Trophoblast cell (in vitro differentiated cells and primary cell): Measurements from ENCODE around the gene CNOT8.

Experiments used
- DNase-seq, 2 donors: peaks; one replicate each; pipeline ENCODE4 v3.0.0-alpha.2; 2016
- H2AFZ ChIP-seq: 2 replicates; pipeline ENCODE4 v1.6.1; 2013; ENCODE audit warnings: low read length, moderate library complexity, mild to moderate bottlenecking; ENCODE audit not compliant: insufficient read depth, poor library complexity
- H2AK5ac ChIP-seq: 2 replicates; pipeline ENCODE4 v1.6.1; 2013; ENCODE audit warnings: mild to moderate bottlenecking, low read length
- H2BK120ac ChIP-seq: 2 replicates; pipeline ENCODE4 v1.6.1; 2013; ENCODE audit warnings: low read length, mild to moderate bottlenecking, moderate library complexity; ENCODE audit not compliant: insufficient read depth, poor library complexity
- H2BK12ac ChIP-seq: 2 replicates; pipeline ENCODE4 v1.6.1; 2013; ENCODE audit warnings: mild to moderate bottlenecking, low read length, moderate library complexity
- H2BK5ac ChIP-seq: 2 replicates; pipeline ENCODE4 v1.6.1; 2013; ENCODE audit warnings: low read length, low read depth, moderate library complexity, mild to moderate bottlenecking; ENCODE audit not compliant: poor library complexity
- H3K14ac ChIP-seq: 2 replicates; pipeline ENCODE4 v1.6.1; 2013; ENCODE audit warnings: mild to moderate bottlenecking, low read length
- H3K18ac ChIP-seq: 2 replicates; pipeline ENCODE4 v1.6.1; 2013; ENCODE audit warnings: mild to moderate bottlenecking, low read length
- H3K23ac ChIP-seq: 2 replicates; pipeline ENCODE4 v1.6.1; 2013; ENCODE audit warnings: low read length
- H3K27ac ChIP-seq: 2 replicates; pipeline ENCODE4 v1.5.1; 2013; ENCODE audit warnings: low read depth, mild to moderate bottlenecking, inconsistent platforms, low read length, moderate library complexity
- H3K27me3 ChIP-seq: 2 replicates; pipeline ENCODE4 v1.6.1; 2013; ENCODE audit warnings: inconsistent platforms, mild to moderate bottlenecking, low read length, moderate library complexity; ENCODE audit not compliant: insufficient read depth
- H3K36me3 ChIP-seq, 2 experiments: 1 replicate in 1 of 2; 2 replicates in 1 of 2; pipeline ENCODE4 v1.6.1; 2013; ENCODE audit warnings: low read length in 2 of 2, mild to moderate bottlenecking in 2 of 2, moderate library complexity in 1 of 2; ENCODE audit not compliant: insufficient read depth in 2 of 2, control insufficient read depth in 1 of 2
- H3K4ac ChIP-seq: 2 replicates; pipeline ENCODE4 v1.6.1; 2013; ENCODE audit warnings: low read depth, mild to moderate bottlenecking, low read length, moderate library complexity
- H3K4me1 ChIP-seq, 2 experiments: 1 replicate in 1 of 2; 2 replicates in 1 of 2; pipeline ENCODE4 v1.6.1; 2013; ENCODE audit warnings: low read length in 2 of 2, mild to moderate bottlenecking in 2 of 2, moderate library complexity in 1 of 2; ENCODE audit not compliant: insufficient read depth in 2 of 2, control insufficient read depth in 1 of 2
- H3K4me2 ChIP-seq: 2 replicates; pipeline ENCODE4 v1.6.1; 2013; ENCODE audit warnings: inconsistent platforms, mild to moderate bottlenecking, low read length, moderate library complexity
- H3K4me3 ChIP-seq: 2 replicates; pipeline ENCODE4 v1.5.1; 2013; ENCODE audit warnings: mild to moderate bottlenecking, low read depth, low read length, inconsistent platforms
- H3K79me1 ChIP-seq: one replicate; pipeline ENCODE4 v1.6.1; 2013; ENCODE audit warnings: low read length
- H3K79me2 ChIP-seq: 2 replicates; pipeline ENCODE4 v1.6.1; 2013; ENCODE audit warnings: low read length, mild to moderate bottlenecking; ENCODE audit not compliant: control insufficient read depth, insufficient read depth, poor library complexity
- H3K9ac ChIP-seq: 2 replicates; pipeline ENCODE4 v1.6.1; 2013; ENCODE audit warnings: mild to moderate bottlenecking, low read length
- H3K9me3 ChIP-seq: 2 replicates; pipeline ENCODE4 v1.6.1; 2013; ENCODE audit warnings: low read depth, mild to moderate bottlenecking, control low read depth, inconsistent platforms, low read length; ENCODE audit not compliant: insufficient read depth
- H4K12ac ChIP-seq: 2 replicates; pipeline ENCODE4 v1.6.1; 2013; ENCODE audit warnings: low read depth, mild to moderate bottlenecking, low read length, moderate library complexity
- H4K8ac ChIP-seq: 2 replicates; pipeline ENCODE4 v1.6.1; 2013; ENCODE audit warnings: low read depth, mild to moderate bottlenecking, low read length, moderate library complexity
- H4K91ac ChIP-seq: one replicate; pipeline ENCODE4 v1.6.1; 2013; ENCODE audit warnings: low read depth, mild to moderate bottlenecking, low read length, moderate library complexity
- WGBS: extraction: QIAGEN DNeasy Blood & Tissue Kit; methylation state at CpG from one replicate; pipeline ENCODE4 v1.1.7; 2013; ENCODE audit warnings: missing lambda C conversion rate; ENCODE audit not compliant: insufficient read length, insufficient coverage; ENCODE audit errors: extremely low coverage; 5-methylcytosine and 5-hydroxymethylcytosine counted together

The CNOT8 gene

GRCh38 chr5:154817815-154818214 is 40.6 kb upstream of the CNOT8 start:
- H2AFZ ChIP-seq, result no peak overlapping the region
- H3K4me1 ChIP-seq, result no peaks in the 10 kb centered on the region
- WGBS, result no CpG with 5 or more reads among the region's 6 CpGs
- no peak overlapping the region for H4K12ac ChIP-seq
- H3K4me3 ChIP-seq, result no peak overlapping the region
- H3K4ac ChIP-seq, result no peak overlapping the region
- no peaks in the 10 kb centered on the region for H3K27me3 ChIP-seq
- no peak overlapping the region for H4K91ac ChIP-seq
- H2AK5ac ChIP-seq, result no peak overlapping the region
- DNase-seq, result no peak
- H3K18ac ChIP-seq, result no peak overlapping the region
- no peak overlapping the region for H3K9ac ChIP-seq
- no peak overlapping the region for H3K23ac ChIP-seq
- H3K79me2 ChIP-seq, result no peaks in the 10 kb centered on the region
- no peak overlapping the region for H2BK120ac ChIP-seq
- no peak overlapping the region for H3K14ac ChIP-seq
- H3K79me1 ChIP-seq, result no peaks in the 10 kb centered on the region
- no peak overlapping the region for H2BK5ac ChIP-seq
- H4K8ac ChIP-seq, result no peak overlapping the region
- no peak overlapping the region for H3K4me2 ChIP-seq
- no peak overlapping the region for H2BK12ac ChIP-seq
- no peak overlapping the region for H3K27ac ChIP-seq
- no peaks in the 10 kb centered on the region for H3K9me3 ChIP-seq
- peaks cover 41 to 59% of the 10 kb centered on the region in 2 experiments for H3K36me3 ChIP-seq

- WGBS, result no CpG with 5 or more reads among the region's 2 CpGs
Observed at GRCh38 chr5:154818471-154819116, 39.8 kb upstream of the CNOT8 start.

GRCh38 chr5:154819546-154819945 is 38.9 kb upstream of the CNOT8 start:
- Histone ChIP-seq H3K9ac (no peak overlapping the region), H4K91ac (no peak overlapping the region), H3K4ac (no peak overlapping the region), H2AK5ac (no peak overlapping the region), H3K14ac (no peak overlapping the region), H3K23ac (no peak overlapping the region), H3K79me2 (no peaks in the 10 kb centered on the region), H3K27me3 (no peaks in the 10 kb centered on the region), H2BK120ac (no peak overlapping the region), H3K27ac (no peak overlapping the region), H3K79me1 (no peaks in the 10 kb centered on the region), H3K4me3 (no peak overlapping the region), H3K18ac (no peak overlapping the region), H3K4me1 (peaks cover 0 to 7% of the 10 kb centered on the region in 2 experiments), H4K12ac (no peak overlapping the region), H2BK12ac (no peak overlapping the region), H3K9me3 (no peaks in the 10 kb centered on the region), H4K8ac (no peak overlapping the region), H3K36me3 (peaks cover 39 to 54% of the 10 kb centered on the region in 2 experiments), H2AFZ (no peak overlapping the region), H2BK5ac (no peak overlapping the region), H3K4me2 (no peak overlapping the region)
- no peak for DNase-seq
- no CpG with 5 or more reads among the region's 7 CpGs for WGBS

More at GRCh38 chr5:154818471-154819116, 39.8 kb upstream of the CNOT8 start:
- Histone ChIP-seq H3K9me3 (no peaks in the 10 kb centered on the region), H3K4me2 (no peak overlapping the region), H3K14ac (no peak overlapping the region), H3K4me1 (peaks cover 0 to 5% of the 10 kb centered on the region in 2 experiments), H4K91ac (no peak overlapping the region), H3K79me2 (no peaks in the 10 kb centered on the region), H3K9ac (no peak overlapping the region), H4K12ac (no peak overlapping the region), H3K79me1 (no peaks in the 10 kb centered on the region), H3K23ac (no peak overlapping the region), H3K27ac (no peak overlapping the region), H2BK5ac (no peak overlapping the region), H3K4ac (no peak overlapping the region), H3K36me3 (peaks cover 44 to 57% of the 10 kb centered on the region in 2 experiments), H3K18ac (no peak overlapping the region), H4K8ac (no peak overlapping the region), H2AFZ (no peak overlapping the region), H3K4me3 (no peak overlapping the region), H2BK12ac (no peak overlapping the region), H2AK5ac (no peak overlapping the region), H3K27me3 (no peaks in the 10 kb centered on the region), H2BK120ac (no peak overlapping the region)
- DNase-seq, result no peak

- Histone ChIP-seq H4K91ac (no peak overlapping the region), H3K14ac (no peak overlapping the region), H3K4me3 (no peak overlapping the region), H3K4me1 (peaks cover 0 to 7% of the 10 kb centered on the region in 2 experiments), H3K27me3 (no peaks in the 10 kb centered on the region), H2AFZ (no peak overlapping the region), H4K8ac (no peak overlapping the region), H3K4me2 (no peak overlapping the region), H2AK5ac (no peak overlapping the region), H3K9ac (no peak overlapping the region), H2BK12ac (no peak overlapping the region), H3K79me2 (no peaks in the 10 kb centered on the region), H3K79me1 (no peaks in the 10 kb centered on the region), H3K18ac (no peak overlapping the region), H3K4ac (no peak overlapping the region), H3K9me3 (no peaks in the 10 kb centered on the region), H4K12ac (no peak overlapping the region), H2BK120ac (no peak overlapping the region), H3K36me3 (peaks cover 33 to 48% of the 10 kb centered on the region in 2 experiments), H3K27ac (no peak overlapping the region), H3K23ac (no peak overlapping the region), H2BK5ac (no peak overlapping the region)
- no CpG with 5 or more reads among the region's 5 CpGs for WGBS
- DNase-seq, result no peak
Observed at GRCh38 chr5:154820383-154820782, 38.0 kb upstream of the CNOT8 start.
